CD4-positive, alpha-beta memory T cell (primary cell): ENCODE data around the gene TMPRSS4. TPM values are rescaled to one million over a fixed set of nuclear protein-coding genes. Genes with fewer than 3 reads are reported as not detected.

Source experiments
- CTCF ChIA-PET: fragments of 350-600 bp; sonication (Branson Sonifier 250); formaldehyde crosslinking; loops from one replicate; lab custom pipeline; 2021; ENCODE audit warnings: inconsistent platforms; ENCODE audit not compliant: partially characterized antibody; lab: Charles Lee
- POLR2A ChIA-PET: fragments of 350-600 bp; sonication (Branson Sonifier 250); formaldehyde crosslinking; loops from one replicate; lab custom pipeline; 2021; ENCODE audit not compliant: partially characterized antibody; lab: Charles Lee
- DNase-seq, 5 donors: peaks; one replicate each; pipeline versions ENCODE4 v3.0.0 to v3.0.0-alpha.2; 2020 to 2022; ENCODE audit warnings: mixed read lengths in 1 of 5
- H3K27ac ChIP-seq: one replicate; pipeline ENCODE4 v1.7.0; 2013; ENCODE audit warnings: low read depth, low read length
- H3K27me3 ChIP-seq: 2 replicates; pipeline ENCODE4 v1.7.0; 2013; ENCODE audit warnings: mild to moderate bottlenecking, low read length, moderate library complexity; ENCODE audit not compliant: insufficient read depth
- H3K36me3 ChIP-seq: 2 replicates; pipeline ENCODE4 v1.7.0; 2013; ENCODE audit warnings: mild to moderate bottlenecking, low read length, moderate library complexity; ENCODE audit not compliant: insufficient read depth
- H3K4me1 ChIP-seq: 2 replicates; pipeline ENCODE4 v1.7.0; 2013; ENCODE audit warnings: mild to moderate bottlenecking, low read length, moderate library complexity; ENCODE audit not compliant: insufficient read depth
- H3K4me3 ChIP-seq, 2 donors: one replicate each; pipeline ENCODE4 v1.7.0; 2013; ENCODE audit warnings: low read length in 2 of 2, mild to moderate bottlenecking in 1 of 2
- H3K9me3 ChIP-seq, 2 donors: one replicate each; pipeline ENCODE4 v1.7.0; 2013; ENCODE audit warnings: low read length in 2 of 2, control low read depth in 1 of 2; ENCODE audit not compliant: control insufficient read depth in 1 of 2
- H3K27ac Mint-ChIP-seq, 7 donors: one replicate each; pipeline ENCODE4 v1.8.0; 2020 to 2021; ENCODE audit warnings: mixed read lengths in 7 of 7, mild to moderate bottlenecking in 6 of 7, inconsistent platforms in 3 of 7, moderate library complexity in 3 of 7
- H3K27me3 Mint-ChIP-seq, 2 donors: one replicate each; pipeline ENCODE4 v1.8.0; 2020 to 2021; ENCODE audit warnings: mixed read lengths in 2 of 2
- H3K36me3 Mint-ChIP-seq, 2 donors: one replicate each; pipeline ENCODE4 v1.8.0; 2020 to 2021; ENCODE audit warnings: mixed read lengths in 2 of 2, inconsistent platforms in 1 of 2, mild to moderate bottlenecking in 1 of 2
- H3K4me1 Mint-ChIP-seq, 4 donors: one replicate each; pipeline ENCODE4 v1.8.0; 2020 to 2021; ENCODE audit warnings: mixed read lengths in 4 of 4, mild to moderate bottlenecking in 1 of 4
- H3K4me3 Mint-ChIP-seq, 8 donors: one replicate each; pipeline ENCODE4 v1.8.0; 2020 to 2021; ENCODE audit warnings: mixed read lengths in 8 of 8, mild to moderate bottlenecking in 7 of 8, moderate library complexity in 6 of 8, inconsistent platforms in 3 of 8
- H3K9me3 Mint-ChIP-seq, 8 donors: one replicate each; pipeline ENCODE4 v1.8.0; 2020 to 2021; ENCODE audit warnings: mixed read lengths in 8 of 8, mild to moderate bottlenecking in 5 of 8, inconsistent platforms in 3 of 8, moderate library complexity in 1 of 8
- intact Hi-C: fragments of 100-400 bp; cut with micrococcal nuclease; formaldehyde crosslinking; loops from one replicate; pipeline ENCODE4 v1.15.1; 2023
- polyA plus RNA-seq, 2 donors: library from polyadenylated mRNA; unstranded; fragments of 300-500 nt; fragmentation: Illumina TruSeq; gene quantifications; one replicate each; pipeline ENCODE4 v1.2.3, GENCODE V29; 2021
- total RNA-seq, 2 experiments: library from RNA; stranded (reverse); gene quantifications; one replicate each; pipeline ENCODE4 v1.2.3, GENCODE V29; 2021

TMPRSS4 gene
- total and polyA plus RNA-seq, 4 experiments from 2014 or later = 0.33 TPM; not detected in 3

DNA sequence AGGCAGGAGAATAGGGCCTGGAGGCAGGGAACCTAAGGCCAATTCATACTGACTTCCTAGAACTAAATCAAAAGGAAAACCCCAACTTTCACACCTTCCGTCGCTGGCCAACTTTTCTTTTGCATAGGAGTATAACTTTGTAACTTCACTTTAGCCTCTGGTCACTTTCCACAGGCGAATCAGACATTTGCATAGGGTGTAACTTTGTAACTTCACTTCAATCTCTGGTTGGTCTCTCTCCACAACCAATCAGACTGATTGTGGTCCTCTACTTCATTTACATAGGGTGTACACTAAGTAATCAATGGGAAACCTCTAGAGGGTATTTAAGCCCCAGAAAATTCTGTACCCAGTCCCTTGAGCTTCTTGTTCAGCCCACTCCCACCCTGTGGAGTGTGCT is 11.5 kb upstream of the TMPRSS4 start:
- no peaks in the 10 kb centered on the region for H3K4me1 ChIP-seq
- no peaks in the 10 kb centered on the region for H3K9me3 Mint-ChIP-seq
- no peak overlapping the region for H3K27ac Mint-ChIP-seq
- DNase-seq = no peak
- no peak overlapping the region for H3K4me3 Mint-ChIP-seq
- no peak overlapping the region for H3K4me3 ChIP-seq
- H3K9me3 ChIP-seq = no peaks in the 10 kb centered on the region
- POLR2A ChIA-PET = no interaction called here
- no peaks in the 10 kb centered on the region for H3K36me3 ChIP-seq
- H3K36me3 Mint-ChIP-seq = no peaks in the 10 kb centered on the region
- H3K27me3 ChIP-seq = no peaks in the 10 kb centered on the region
- H3K4me1 Mint-ChIP-seq = no peaks in the 10 kb centered on the region
- intact Hi-C loops = no loop called here
- no peak overlapping the region for H3K27ac ChIP-seq
- CTCF ChIA-PET = no interaction called here
- H3K27me3 Mint-ChIP-seq = peaks cover 1 to 2% of the 10 kb centered on the region in 2 donors

GRCh38 chr11:118067006-118067405 is 9.9 kb upstream of the TMPRSS4 start:
- DNase-seq = no peak
- Mint-ChIP-seq H3K4me1 (no peaks in the 10 kb centered on the region), H3K9me3 (no peaks in the 10 kb centered on the region), H3K27ac (no peak overlapping the region), H3K27me3 (peaks cover 2 to 4% of the 10 kb centered on the region in 2 donors), H3K4me3 (no peak overlapping the region), H3K36me3 (no peaks in the 10 kb centered on the region)
- CTCF ChIA-PET = no interaction called here
- Histone ChIP-seq H3K4me3 (no peak overlapping the region), H3K4me1 (no peaks in the 10 kb centered on the region), H3K9me3 (no peaks in the 10 kb centered on the region), H3K27me3 (no peaks in the 10 kb centered on the region), H3K27ac (no peak overlapping the region), H3K36me3 (no peaks in the 10 kb centered on the region)
- intact Hi-C loops = no loop called here
- POLR2A ChIA-PET = no interaction called here

DNA sequence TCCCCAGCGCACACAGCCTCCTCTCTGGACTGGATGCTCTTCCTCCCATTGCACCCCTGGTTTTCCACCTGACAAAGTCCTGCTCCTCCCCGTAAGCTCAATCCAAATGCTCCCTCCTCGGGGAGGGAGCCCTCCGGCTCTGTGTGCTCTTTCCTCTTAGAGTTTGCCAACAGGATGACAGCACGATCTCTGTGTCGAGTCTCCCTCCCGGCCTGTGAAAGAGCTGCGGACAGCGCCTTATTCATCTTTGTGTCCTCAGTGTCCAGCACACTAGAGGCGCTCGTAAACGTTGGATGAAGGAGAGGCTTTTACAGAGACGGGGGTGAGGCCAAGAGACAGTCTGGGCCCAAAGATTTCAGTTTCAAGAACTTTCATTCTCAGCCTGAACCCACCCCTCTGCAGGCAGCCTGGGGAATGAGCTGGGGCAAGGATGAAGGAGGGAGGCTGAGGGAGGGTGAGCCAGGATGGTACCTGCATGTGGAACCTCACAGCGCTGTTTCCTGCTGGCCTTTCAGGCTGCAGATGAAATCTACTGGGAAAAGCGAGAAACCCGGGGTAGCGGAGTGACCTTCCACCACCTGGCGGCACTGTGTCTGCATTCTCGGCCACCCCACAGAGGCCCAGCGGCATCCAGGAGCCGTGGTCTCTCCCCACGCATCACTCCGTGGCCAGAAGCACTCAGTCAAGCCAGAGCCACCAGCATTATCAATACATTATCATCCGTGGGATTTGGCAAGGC is 8.5 kb upstream of the TMPRSS4 start:
- no peaks in the 10 kb centered on the region for H3K9me3 ChIP-seq
- H3K27ac ChIP-seq = no peak overlapping the region
- no peaks in the 10 kb centered on the region for H3K36me3 Mint-ChIP-seq
- no peaks in the 10 kb centered on the region for H3K4me1 ChIP-seq
- CTCF ChIA-PET = interaction anchor here (0.9 kb wide), 1 partner anchor 176 kb away, joined by 3 read pairs; no protein-coding TSS in a partner anchor
- H3K9me3 Mint-ChIP-seq = no peaks in the 10 kb centered on the region
- H3K36me3 ChIP-seq = no peaks in the 10 kb centered on the region
- no peaks in the 10 kb centered on the region for H3K27me3 ChIP-seq
- H3K27me3 Mint-ChIP-seq = peaks cover 2 to 3% of the 10 kb centered on the region in 2 donors
- POLR2A ChIA-PET = no interaction called here
- no peak for DNase-seq
- H3K4me3 ChIP-seq = no peak overlapping the region
- H3K4me1 Mint-ChIP-seq = no peaks in the 10 kb centered on the region
- no peak overlapping the region for H3K4me3 Mint-ChIP-seq
- H3K27ac Mint-ChIP-seq = peak overlapping the region in 1 of 7 donors; percentile 3
- intact Hi-C loops = no loop called here

DNA sequence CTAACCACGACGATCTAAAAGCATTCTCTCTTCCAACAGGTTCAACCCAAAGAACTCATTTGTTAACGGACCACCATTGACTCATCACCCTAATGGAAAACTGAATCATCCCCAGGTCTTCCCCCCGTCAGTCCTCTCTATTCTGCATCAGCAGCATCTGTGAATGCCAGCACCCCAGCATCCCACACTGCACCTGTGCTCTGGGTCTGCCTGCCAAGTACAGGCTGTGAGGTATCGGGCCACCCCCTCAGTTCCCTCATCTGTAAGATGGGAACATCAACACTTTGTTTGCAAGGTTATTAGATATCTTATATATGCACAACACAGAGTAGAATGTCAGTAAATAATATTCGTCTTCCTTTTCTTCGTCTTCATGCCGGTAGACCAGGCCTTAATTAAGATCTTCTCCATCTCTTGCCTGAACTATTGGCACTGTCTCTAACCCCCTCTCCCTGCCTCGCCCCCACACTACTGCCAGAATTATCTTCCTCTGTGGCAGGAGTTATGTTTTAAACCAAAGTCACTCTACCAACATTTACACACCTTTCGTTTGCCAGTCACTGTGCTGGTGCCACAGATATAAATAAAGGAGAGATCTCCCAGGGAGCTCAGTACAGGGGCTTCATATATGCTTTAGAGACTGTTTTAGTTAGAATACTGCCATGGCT is 7.8 kb upstream of the TMPRSS4 start:
- Mint-ChIP-seq H3K27ac (peak overlapping the region in 1 of 7 donors; percentile 3), H3K4me1 (no peaks in the 10 kb centered on the region), H3K36me3 (no peaks in the 10 kb centered on the region), H3K27me3 (peaks cover 3% of the 10 kb centered on the region in 2 donors), H3K4me3 (no peak overlapping the region), H3K9me3 (no peaks in the 10 kb centered on the region)
- no peak overlapping the region for H3K27ac ChIP-seq
- no peaks in the 10 kb centered on the region for H3K9me3 ChIP-seq
- no peak overlapping the region for H3K4me3 ChIP-seq
- H3K36me3 ChIP-seq = no peaks in the 10 kb centered on the region
- POLR2A ChIA-PET = no interaction called here
- H3K4me1 ChIP-seq = no peaks in the 10 kb centered on the region
- no peaks in the 10 kb centered on the region for H3K27me3 ChIP-seq
- DNase-seq = no peak
- intact Hi-C loops = no loop called here
- CTCF ChIA-PET = interaction anchor here (0.9 kb wide), 1 partner anchor 177 kb away, joined by 3 read pairs; no protein-coding TSS in a partner anchor

DNA sequence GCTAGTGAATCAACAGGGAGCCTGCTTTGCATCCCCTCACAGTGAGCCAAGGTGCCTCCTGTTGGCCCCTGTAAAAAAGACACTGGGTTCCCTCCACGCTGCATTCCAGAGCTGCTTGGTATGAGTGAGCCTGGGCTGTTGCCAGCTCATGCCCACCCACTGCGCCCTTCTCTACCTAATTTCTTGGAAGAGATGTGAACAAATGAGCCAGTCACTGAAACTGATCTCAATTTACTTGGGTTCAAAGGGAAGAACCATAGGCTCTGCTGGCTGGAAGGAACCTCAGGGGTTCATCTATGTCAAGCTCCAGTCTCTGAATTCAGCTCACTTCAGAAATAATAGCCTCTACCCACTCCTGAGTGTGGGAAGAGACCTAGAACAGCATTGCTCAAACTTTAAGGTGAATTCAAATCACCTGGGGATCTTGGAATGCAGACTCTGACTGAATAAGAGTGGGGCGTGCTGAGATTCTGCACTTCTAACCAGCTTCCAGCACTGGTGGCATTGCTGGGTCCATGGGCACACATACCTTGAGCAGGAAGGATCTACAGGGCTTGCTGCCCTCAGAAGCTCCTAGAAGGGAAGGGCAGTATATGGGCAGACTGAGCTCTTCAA is 5.4 kb upstream of the TMPRSS4 start:
- Mint-ChIP-seq H3K36me3 (no peaks in the 10 kb centered on the region), H3K9me3 (no peaks in the 10 kb centered on the region), H3K27ac (no peak overlapping the region), H3K27me3 (peaks cover 3% of the 10 kb centered on the region in 2 donors), H3K4me3 (no peak overlapping the region), H3K4me1 (peaks cover 0 to 4% (median under 1%) of the 10 kb centered on the region in 4 donors)
- intact Hi-C loops = no loop called here
- Histone ChIP-seq H3K4me3 (no peak overlapping the region), H3K27me3 (no peaks in the 10 kb centered on the region), H3K36me3 (no peaks in the 10 kb centered on the region), H3K4me1 (no peaks in the 10 kb centered on the region), H3K9me3 (no peaks in the 10 kb centered on the region), H3K27ac (no peak overlapping the region)
- ChIA-PET CTCF (interaction anchor here (0.6 kb wide), 1 partner anchor 89 kb away, joined by 4 read pairs; no protein-coding TSS in a partner anchor), POLR2A (no interaction called here)
- no peak for DNase-seq

DNA sequence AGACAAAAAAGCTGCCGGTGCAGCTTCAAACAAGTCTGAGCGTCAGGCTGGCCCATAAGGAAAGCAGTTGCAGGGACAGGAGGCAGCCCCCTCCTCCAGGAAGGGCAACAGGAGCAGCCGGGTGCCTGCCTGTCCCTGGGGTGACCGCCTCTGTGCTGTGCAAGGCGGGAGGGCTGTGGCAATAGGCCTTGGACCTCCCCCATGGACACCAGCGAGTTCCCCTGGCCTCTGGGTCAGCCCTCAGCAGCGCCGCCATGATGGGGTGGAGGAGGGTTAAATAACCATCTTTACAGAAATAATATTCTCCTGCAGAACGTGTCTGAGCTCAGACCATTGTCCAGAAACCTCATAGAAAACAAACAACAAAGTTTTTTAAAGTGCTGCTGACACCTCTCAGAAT is 3.3 kb upstream of the TMPRSS4 start:
- no peak for DNase-seq
- ChIA-PET CTCF (interaction anchor here (2.2 kb wide), 1 partner anchor 126 kb away, joined by 6 read pairs; no protein-coding TSS in a partner anchor), POLR2A (no interaction called here)
- Histone ChIP-seq H3K27ac (no peak overlapping the region), H3K36me3 (no peaks in the 10 kb centered on the region), H3K4me1 (no peaks in the 10 kb centered on the region), H3K9me3 (no peaks in the 10 kb centered on the region), H3K4me3 (no peak overlapping the region), H3K27me3 (no peaks in the 10 kb centered on the region)
- intact Hi-C loops = no loop called here
- Mint-ChIP-seq H3K27me3 (peaks cover 3 to 5% of the 10 kb centered on the region in 2 donors), H3K36me3 (no peaks in the 10 kb centered on the region), H3K9me3 (no peaks in the 10 kb centered on the region), H3K4me1 (peaks cover 0 to 9% (median under 1%) of the 10 kb centered on the region in 4 donors), H3K4me3 (no peak overlapping the region), H3K27ac (no peak overlapping the region)

DNA sequence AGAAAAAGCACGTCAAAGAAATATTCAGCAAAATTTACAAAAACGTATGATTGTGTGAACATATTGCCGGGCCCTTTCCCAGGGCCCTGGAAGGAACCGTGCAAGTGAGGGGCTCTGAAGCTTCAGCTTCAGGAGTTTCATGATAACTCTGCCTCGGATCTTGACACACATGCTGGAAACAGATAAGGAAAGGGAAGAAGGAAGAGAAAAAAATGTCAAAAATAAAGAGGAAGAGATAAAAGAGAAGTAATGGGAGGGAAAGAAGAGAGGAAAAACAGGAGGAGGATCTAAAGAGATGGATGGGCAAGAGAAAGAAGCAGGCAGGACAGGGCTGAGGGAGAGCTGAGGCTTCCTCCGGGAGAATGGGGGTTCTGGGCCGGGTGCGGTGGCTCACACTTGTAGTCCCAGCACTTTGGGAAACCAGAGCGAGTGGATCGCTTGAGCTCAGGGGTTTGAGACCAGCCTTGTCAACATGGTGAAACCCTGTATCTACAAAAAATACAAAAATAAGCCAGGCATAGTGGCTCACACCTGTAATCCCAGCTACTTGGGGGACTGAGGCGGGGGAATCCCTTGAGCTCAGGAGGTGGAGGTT is 2.7 kb upstream of the TMPRSS4 start:
- Mint-ChIP-seq H3K4me1 (peaks cover 0 to 12% (median under 1%) of the 10 kb centered on the region in 4 donors), H3K36me3 (no peaks in the 10 kb centered on the region), H3K27me3 (peaks cover 4 to 5% of the 10 kb centered on the region in 2 donors), H3K27ac (no peak overlapping the region), H3K4me3 (no peak overlapping the region), H3K9me3 (no peaks in the 10 kb centered on the region)
- DNase-seq = no peak
- Histone ChIP-seq H3K27me3 (no peaks in the 10 kb centered on the region), H3K4me3 (no peak overlapping the region), H3K36me3 (no peaks in the 10 kb centered on the region), H3K4me1 (no peaks in the 10 kb centered on the region), H3K9me3 (no peaks in the 10 kb centered on the region), H3K27ac (no peak overlapping the region)
- ChIA-PET POLR2A (interaction anchor here (1.1 kb wide), 1 partner anchor 361 kb away, joined by 3 read pairs; no protein-coding TSS in a partner anchor), CTCF (interaction anchor here (2.2 kb wide), 1 partner anchor 127 kb away, joined by 6 read pairs; no protein-coding TSS in a partner anchor)
- intact Hi-C loops = no loop called here
